GM12878 (cell line): Measurements from ENCODE around the gene NLRP6. TPM values are rescaled to one million over a fixed set of nuclear protein-coding genes. Genes with fewer than 3 reads are reported as not detected.

Source experiments
- ATAC-seq: fragments of 200-7000 bp; cut with Tn5 transposase; 3 replicates; pipeline ENCODE4 v1.9.1; 2020; ENCODE audit warnings: mild to moderate bottlenecking, moderate library complexity
- BruUV-seq: library from RNA; stranded (reverse); fragments of 400-500 nt; replicated peaks from 2 replicates; lab custom pipeline; 2021; lab: Mats Ljungman, UMichigan
- CTCF ChIA-PET: fragments of 300-600 bp; sonication (Branson Sonifier 250); formaldehyde crosslinking; extraction: SDS; loops from one replicate; lab custom pipeline; 2021; ENCODE audit warnings: inconsistent platforms; lab: Yijun Ruan, JAX
- POLR2A ChIA-PET: fragments of 350-600 bp; formaldehyde crosslinking; extraction: SDS; loops from one replicate; lab custom pipeline; 2021; ENCODE audit warnings: inconsistent platforms; lab: Charles Lee
- RAD21 ChIA-PET: fragments of 300-600 bp; sonication (Branson Sonifier 250); formaldehyde crosslinking; loops from one replicate; lab custom pipeline; 2023; ENCODE audit warnings: antibody characterized with exemption; ENCODE audit not compliant: unreplicated experiment; lab: Charles Lee
- SMC1A ChIA-PET: fragments of 300-600 bp; sonication (Branson Sonifier 250); formaldehyde crosslinking; loops from one replicate; lab custom pipeline; 2023; ENCODE audit not compliant: unreplicated experiment, uncharacterized antibody; lab: Charles Lee
- DNase-seq: peaks from one replicate; pipeline ENCODE4 v3.0.0-alpha.2; 2011; ENCODE audit warnings: low read depth, low spot score
- FAIRE-seq: peaks from 3 replicates; lab custom pipeline; 2011; peaks lifted over from hg19 to GRCh38; lab: Jason Lieb, UNC
- H2AFZ ChIP-seq: 2 replicates; pipeline ENCODE4 v1.6.0; 2011; ENCODE audit warnings: low read depth, low read length, control low read depth; ENCODE audit not compliant: control insufficient read depth
- H3K27ac ChIP-seq: 2 replicates; pipeline ENCODE4 v1.5.1; 2011; ENCODE audit warnings: control low read depth; ENCODE audit not compliant: control insufficient read depth, insufficient read depth
- H3K27me3 ChIP-seq, 2 experiments: replicated peaks in 1 of 2; 2 replicates each; pipeline versions ENCODE4 v1.6.0 to v1.6.1; 2011; ENCODE audit warnings: low read length in 1 of 2; ENCODE audit not compliant: control insufficient read depth in 2 of 2, insufficient read depth in 2 of 2
- H3K36me3 ChIP-seq, 2 experiments: 2 replicates each; pipeline ENCODE4 v1.5.1; 2011; ENCODE audit warnings: low read length in 1 of 2; ENCODE audit not compliant: control insufficient read depth in 2 of 2, insufficient read depth in 2 of 2
- H3K4me1 ChIP-seq: 2 replicates; pipeline ENCODE4 v1.6.1; 2011; ENCODE audit warnings: mild to moderate bottlenecking, low read length, moderate library complexity, mixed read lengths; ENCODE audit not compliant: control insufficient read depth, insufficient read depth
- H3K4me2 ChIP-seq: 2 replicates; pipeline ENCODE4 v1.6.0; 2011; ENCODE audit warnings: control low read depth; ENCODE audit not compliant: control insufficient read depth, insufficient read depth
- H3K4me3 ChIP-seq: fragments of 200-600 bp; sonication (generic); 2 replicates; pipeline ENCODE4 v1.5.1; 2016
- H3K79me2 ChIP-seq: 2 replicates; pipeline ENCODE4 v1.6.0; 2011; ENCODE audit warnings: low read length; ENCODE audit not compliant: control insufficient read depth, insufficient read depth
- H3K9ac ChIP-seq: 2 replicates; pipeline ENCODE4 v1.8.0; 2011; ENCODE audit warnings: low read length, control low read depth, mixed read lengths; ENCODE audit not compliant: control insufficient read depth, insufficient read depth
- H3K9me3 ChIP-seq: replicated peaks from 3 replicates; pipeline ENCODE4 v1.5.1; 2011; ENCODE audit warnings: mild to moderate bottlenecking, low read length; ENCODE audit not compliant: control insufficient read depth, insufficient read depth
- H4K20me1 ChIP-seq: 2 replicates; pipeline ENCODE4 v1.6.0; 2011; ENCODE audit not compliant: control insufficient read depth, insufficient read depth
- EZH2 ChIP-seq: IDR thresholded peaks from 2 replicates; pipeline ENCODE4 v1.6.1; 2012; ENCODE audit warnings: low read depth, mild to moderate bottlenecking, control low read depth, inconsistent platforms, low read length, borderline replicate concordance; ENCODE audit not compliant: control insufficient read depth
- NFYA ChIP-seq: IDR thresholded peaks from 2 replicates; pipeline ENCODE4 v1.6.1; 2011; ENCODE audit warnings: low read depth, mild to moderate bottlenecking, low read length, improper control_type of control experiment, borderline replicate concordance
- RAD21 ChIP-seq: IDR thresholded peaks from 2 replicates; pipeline ENCODE4 v1.6.1; 2011; ENCODE audit warnings: mild to moderate bottlenecking, low read depth, low read length, moderate library complexity; ENCODE audit not compliant: insufficient read depth
- RBBP5 ChIP-seq: fragments of 200-600 bp; sonication (generic); conservative IDR thresholded peaks from 2 replicates; pipeline ENCODE4 v1.6.1; 2016
- SMAD5 ChIP-seq: IDR thresholded peaks from 2 replicates; pipeline ENCODE4 v1.6.1; 2016; ENCODE audit warnings: antibody characterized with exemption, low read depth
- ZNF24 ChIP-seq: fragments of 450-650 bp; IDR thresholded peaks from 2 replicates; pipeline ENCODE4 v1.6.1; 2017; ENCODE audit warnings: antibody characterized with exemption, mild to moderate bottlenecking
- WGBS: methylation state at CpG from one replicate; pipeline ENCODE4 v1.1.6; 2016; ENCODE audit warnings: low lambda C conversion rate; ENCODE audit not compliant: insufficient replicate concordance, insufficient coverage; ENCODE audit errors: missing lambda C conversion rate; 5-methylcytosine and 5-hydroxymethylcytosine counted together
- in situ Hi-C: fragments of 300-500 bp; cut with MboI; formaldehyde crosslinking; loops from 9 replicates; pipeline ENCODE4 v1.14.3; 2018; ENCODE audit warnings: mixed read lengths
- intact Hi-C: fragments of 100-400 bp; cut with micrococcal nuclease; formaldehyde crosslinking; loops from one replicate; pipeline ENCODE4 v1.14.2; 2022; ENCODE audit not compliant: unreplicated experiment
- polyA plus RNA-seq, 11 experiments: library from polyadenylated mRNA; depleted of rRNA in 4 of 11; unstranded in 6 of 11; stranded (reverse) in 5 of 11; fragments of >200 nt; fragmentation: Nextera tagmentation in 4 of 11; fragmentation: Illumina TruSeq in 1 of 11; extraction: Ambion mirVana in 4 of 11; extraction: Trizol in 1 of 11; gene quantifications; 1 replicate in 1 of 11; 2 replicates in 10 of 11; pipeline versions ENCODE4 v1.2.1 to v1.2.3, GENCODE V29; 2011 to 2016; ENCODE audit warnings: inconsistent platforms in 2 of 11, missing spikeins in 2 of 11, low read depth in 1 of 11
- total RNA-seq, 4 experiments: library from RNA; depleted of rRNA in 3 of 4; stranded (reverse); fragments of >200 nt in 3 of 4; fragmentation: Illumina TruSeq in 1 of 4; extraction: Trizol in 1 of 4; gene quantifications; 2 replicates each; pipeline versions ENCODE4 v1.2.1 to v1.2.3, GENCODE V29; 2013 to 2021
- TF ChIP-seq, protein P1 (sequence below): IDR thresholded peaks from 2 replicates; pipeline ENCODE4 v1.6.1; 2011; ENCODE audit warnings: borderline replicate concordance, low read depth, mild to moderate bottlenecking, moderate library complexity, low read length; ENCODE audit not compliant: insufficient read depth, poor library complexity, severe bottlenecking
- TF ChIP-seq, protein P2 (sequence below), 3 experiments: IDR thresholded peaks in 2 of 3; conservative IDR thresholded peaks in 1 of 3; 2 replicates each; pipeline ENCODE4 v1.5.1; 2011; ENCODE audit warnings: low read depth in 3 of 3, low read length in 3 of 3, mild to moderate bottlenecking in 3 of 3, control low read depth in 2 of 3, moderate library complexity in 2 of 3, inconsistent platforms in 1 of 3, mixed read lengths in 1 of 3; ENCODE audit not compliant: control insufficient read depth in 2 of 3, insufficient read depth in 1 of 3; ENCODE audit errors: extremely low read depth in 1 of 3

NLRP6 gene
- total and polyA plus RNA-seq, 10 of the 15 experiments (the other 5 are each of a cell fraction or from before 2014, with no cell fraction given) = 0.03 to 0.11 TPM; not detected in 8

DNA sequence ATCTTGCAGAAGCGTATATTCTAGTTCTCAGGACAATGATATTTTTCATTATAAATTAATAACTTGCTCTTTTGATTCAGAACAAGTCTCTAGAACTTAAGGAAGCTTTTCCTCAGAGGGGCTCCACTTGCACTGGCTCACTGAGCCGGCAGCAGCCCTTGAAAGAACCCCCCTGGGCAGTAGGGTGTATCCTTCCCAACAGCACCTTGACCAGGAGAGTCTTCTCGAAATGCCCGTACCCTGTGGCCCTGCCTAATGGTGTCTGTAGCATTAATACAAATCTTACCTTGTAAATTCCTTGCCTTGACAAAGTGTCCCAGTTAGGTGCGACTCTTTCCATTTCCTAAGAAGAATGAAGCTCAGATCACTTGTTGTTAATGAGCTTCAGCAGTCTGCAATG lies 27.9 kb upstream of the NLRP6 start:
- Histone ChIP-seq H3K9ac (no peak overlapping the region), H4K20me1 (no peaks in the 10 kb centered on the region), H3K9me3 (no peaks in the 10 kb centered on the region), H2AFZ (no peak overlapping the region), H3K4me2 (no peak overlapping the region), H3K27ac (no peak overlapping the region), H3K4me3 (no peak overlapping the region), H3K36me3 (peaks cover 25 to 27% of the 10 kb centered on the region in 2 experiments), H3K27me3 (no peaks in the 10 kb centered on the region), H3K79me2 (no peaks in the 10 kb centered on the region), H3K4me1 (no peaks in the 10 kb centered on the region)
- BruUV-seq = no TSS peak
- POLR2A ChIA-PET = interaction anchor here (0.9 to 2.0 kb wide), 8 partner anchors 11 to 105 kb away, joined by 3 to 6 read pairs (median 6); partner anchors contain the start of genes IFITM2, PGGHG and PSMD13
- RAD21 ChIA-PET = interaction anchor here (0.5 to 2.0 kb wide), 18 partner anchors 8 to 198 kb away, joined by 3 to 23 read pairs (median 5); partner anchors contain the start of genes BET1L, PGGHG, PSMD13 and RIC8A
- 95% methylated on average over 5 of the region's 5 CpGs for WGBS
- CTCF ChIA-PET = interaction anchor here (0.6 to 3.9 kb wide), 30 partner anchors 8 to 207 kb away, joined by 3 to 45 read pairs (median 6); partner anchors contain the start of genes BET1L, IFITM2, PGGHG and RIC8A
- FAIRE-seq (no peak), DNase-seq (no peak), ATAC-seq (no peak)
- intact Hi-C loops = no loop called here
- in situ Hi-C loops = loop anchor here (5.0 kb wide), 1 partner anchor 107 kb away; no protein-coding TSS in a partner anchor
- SMC1A ChIA-PET = interaction anchor here (0.6 to 5.6 kb wide), 23 partner anchors 9 to 271 kb away, joined by 3 to 38 read pairs (median 5); partner anchors contain the start of genes IFITM2 and PSMD13
- TF ChIP-seq, protein P1, sequence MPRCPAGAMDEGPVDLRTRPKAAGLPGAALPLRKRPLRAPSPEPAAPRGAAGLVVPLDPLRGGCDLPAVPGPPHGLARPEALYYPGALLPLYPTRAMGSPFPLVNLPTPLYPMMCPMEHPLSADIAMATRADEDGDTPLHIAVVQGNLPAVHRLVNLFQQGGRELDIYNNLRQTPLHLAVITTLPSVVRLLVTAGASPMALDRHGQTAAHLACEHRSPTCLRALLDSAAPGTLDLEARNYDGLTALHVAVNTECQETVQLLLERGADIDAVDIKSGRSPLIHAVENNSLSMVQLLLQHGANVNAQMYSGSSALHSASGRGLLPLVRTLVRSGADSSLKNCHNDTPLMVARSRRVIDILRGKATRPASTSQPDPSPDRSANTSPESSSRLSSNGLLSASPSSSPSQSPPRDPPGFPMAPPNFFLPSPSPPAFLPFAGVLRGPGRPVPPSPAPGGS = no peak
- TF ChIP-seq RBBP5 (no peak), ZNF24 (no peak), EZH2 (no peak), NFYA (no peak), RAD21 (no peak), SMAD5 (no peak)
- TF ChIP-seq, protein P2, sequence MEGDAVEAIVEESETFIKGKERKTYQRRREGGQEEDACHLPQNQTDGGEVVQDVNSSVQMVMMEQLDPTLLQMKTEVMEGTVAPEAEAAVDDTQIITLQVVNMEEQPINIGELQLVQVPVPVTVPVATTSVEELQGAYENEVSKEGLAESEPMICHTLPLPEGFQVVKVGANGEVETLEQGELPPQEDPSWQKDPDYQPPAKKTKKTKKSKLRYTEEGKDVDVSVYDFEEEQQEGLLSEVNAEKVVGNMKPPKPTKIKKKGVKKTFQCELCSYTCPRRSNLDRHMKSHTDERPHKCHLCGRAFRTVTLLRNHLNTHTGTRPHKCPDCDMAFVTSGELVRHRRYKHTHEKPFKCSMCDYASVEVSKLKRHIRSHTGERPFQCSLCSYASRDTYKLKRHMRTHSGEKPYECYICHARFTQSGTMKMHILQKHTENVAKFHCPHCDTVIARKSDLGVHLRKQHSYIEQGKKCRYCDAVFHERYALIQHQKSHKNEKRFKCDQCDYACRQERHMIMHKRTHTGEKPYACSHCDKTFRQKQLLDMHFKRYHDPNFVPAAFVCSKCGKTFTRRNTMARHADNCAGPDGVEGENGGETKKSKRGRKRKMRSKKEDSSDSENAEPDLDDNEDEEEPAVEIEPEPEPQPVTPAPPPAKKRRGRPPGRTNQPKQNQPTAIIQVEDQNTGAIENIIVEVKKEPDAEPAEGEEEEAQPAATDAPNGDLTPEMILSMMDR (IDR thresholded peaks at IDR 0.05 in 2 of 3, conservative IDR thresholded peaks at IDR 0.05 in 1 of 3; ENCODE audit: control insufficient read depth in 2 of 3, extremely low read depth in 1 of 3, insufficient read depth in 1 of 3, low read depth in 3 of 3, low read length in 3 of 3) = no peak
